ENCODE measurements around the gene HES5.

DNA sequence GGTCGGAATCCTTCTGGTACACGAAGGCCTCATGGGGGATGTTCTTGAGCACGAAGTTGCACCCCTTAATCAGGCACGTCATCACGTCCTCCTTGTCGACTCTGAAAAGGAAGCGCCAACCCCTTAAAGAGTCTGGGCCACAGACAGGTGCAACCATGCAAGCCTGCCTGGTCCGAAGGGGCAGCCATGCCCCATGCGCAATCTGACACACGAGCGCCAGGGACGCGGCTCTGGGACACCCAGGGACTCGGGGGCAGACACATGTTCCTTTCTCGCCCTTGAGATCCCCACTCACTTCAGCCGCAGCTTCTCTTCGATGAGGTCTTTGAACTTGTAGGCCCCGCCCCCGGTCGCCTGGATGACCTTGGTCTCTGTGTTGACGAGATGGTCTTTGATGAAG is 9.3 kb downstream of the HES5 start:
- no peak for TF ChIP-seq POLR2A (IDR thresholded peaks at IDR 0.05; ENCODE audit: low read depth, low read length)
- TF ChIP-seq, protein P1, sequence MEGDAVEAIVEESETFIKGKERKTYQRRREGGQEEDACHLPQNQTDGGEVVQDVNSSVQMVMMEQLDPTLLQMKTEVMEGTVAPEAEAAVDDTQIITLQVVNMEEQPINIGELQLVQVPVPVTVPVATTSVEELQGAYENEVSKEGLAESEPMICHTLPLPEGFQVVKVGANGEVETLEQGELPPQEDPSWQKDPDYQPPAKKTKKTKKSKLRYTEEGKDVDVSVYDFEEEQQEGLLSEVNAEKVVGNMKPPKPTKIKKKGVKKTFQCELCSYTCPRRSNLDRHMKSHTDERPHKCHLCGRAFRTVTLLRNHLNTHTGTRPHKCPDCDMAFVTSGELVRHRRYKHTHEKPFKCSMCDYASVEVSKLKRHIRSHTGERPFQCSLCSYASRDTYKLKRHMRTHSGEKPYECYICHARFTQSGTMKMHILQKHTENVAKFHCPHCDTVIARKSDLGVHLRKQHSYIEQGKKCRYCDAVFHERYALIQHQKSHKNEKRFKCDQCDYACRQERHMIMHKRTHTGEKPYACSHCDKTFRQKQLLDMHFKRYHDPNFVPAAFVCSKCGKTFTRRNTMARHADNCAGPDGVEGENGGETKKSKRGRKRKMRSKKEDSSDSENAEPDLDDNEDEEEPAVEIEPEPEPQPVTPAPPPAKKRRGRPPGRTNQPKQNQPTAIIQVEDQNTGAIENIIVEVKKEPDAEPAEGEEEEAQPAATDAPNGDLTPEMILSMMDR (conservative IDR thresholded peaks at IDR 0.05; ENCODE audit: low read depth, low read length), result no peak
- TF ChIP-seq MXI1 (IDR thresholded peaks at IDR 0.05; ENCODE audit: borderline replicate concordance, low read depth, low read length), result no peak
- TF ChIP-seq CHD1 (IDR thresholded peaks at IDR 0.05; ENCODE audit: low read depth, low read length), result no peak
- no peak for TF ChIP-seq RCOR1 (IDR thresholded peaks at IDR 0.05; ENCODE audit: insufficient replicate concordance, low read length)
